HAP-1 (cell line): Measurements from ENCODE around the gene CHRNA10.

ENCODE experiments used
- DNase-seq, 2 experiments: peaks; one replicate each; pipeline ENCODE4 v3.0.0-alpha.2; 2016 to 2020; ENCODE audit warnings: low spot score in 2 of 2
- H3K27me3 ChIP-seq: fragments of 250-450 bp; sonication (Bioruptor Pico); 2 replicates; pipeline ENCODE4 v1.5.1; 2020; ENCODE audit warnings: low read depth, mild to moderate bottlenecking, moderate library complexity
- H3K36me3 ChIP-seq: fragments of 250-450 bp; sonication (Bioruptor Pico); replicated peaks from 2 replicates; pipeline ENCODE4 v1.5.1; 2020; ENCODE audit warnings: mild to moderate bottlenecking
- H3K4me1 ChIP-seq: fragments of 250-450 bp; sonication (Bioruptor Pico); 2 replicates; pipeline ENCODE4 v1.5.1; 2020; ENCODE audit warnings: mild to moderate bottlenecking
- H3K4me3 ChIP-seq: fragments of 250-450 bp; sonication (Bioruptor Pico); 2 replicates; pipeline ENCODE4 v1.5.1; 2020; ENCODE audit warnings: mild to moderate bottlenecking, moderate library complexity
- H3K9me3 ChIP-seq: fragments of 250-450 bp; sonication (Bioruptor Pico); 2 replicates; pipeline ENCODE4 v1.5.1; 2020; ENCODE audit warnings: mild to moderate bottlenecking, moderate library complexity
- in situ Hi-C: fragments of 300-500 bp; cut with MboI; formaldehyde crosslinking; loops from 3 replicates; pipeline ENCODE4 v1.14.3; 2020; ENCODE audit warnings: low sequenced_read_pairs, inconsistent platforms, mixed read lengths

CHRNA10 gene

DNA sequence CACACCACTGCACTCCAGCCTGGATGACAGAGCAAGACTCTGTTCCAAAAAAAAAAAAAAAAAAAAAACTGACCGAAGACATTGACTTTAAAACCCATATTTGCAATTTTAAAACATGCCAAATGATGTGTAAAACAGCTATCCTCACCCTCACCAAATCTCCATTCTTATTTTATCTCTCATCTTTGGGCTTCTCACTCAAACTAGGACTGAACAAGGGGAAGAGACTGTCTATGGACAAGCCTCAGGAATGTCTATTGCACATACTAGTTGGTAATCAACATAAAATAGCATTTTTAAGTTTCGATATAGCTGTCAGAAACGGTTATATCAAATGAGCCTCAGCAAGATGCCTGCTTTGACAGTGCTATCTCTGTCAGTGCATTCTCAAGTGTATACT lies 7.9 kb upstream of the CHRNA10 start:
- Histone ChIP-seq H3K4me1 (no peaks in the 10 kb centered on the region; the same call in 1 of the 2 replicates), H3K36me3 (peaks cover 89% of the 10 kb centered on the region), H3K27me3 (no peaks in the 10 kb centered on the region), H3K4me3 (no peak overlapping the region), H3K9me3 (no peaks in the 10 kb centered on the region)
- in situ Hi-C loops: no loop called here
- no peak for DNase-seq

DNA sequence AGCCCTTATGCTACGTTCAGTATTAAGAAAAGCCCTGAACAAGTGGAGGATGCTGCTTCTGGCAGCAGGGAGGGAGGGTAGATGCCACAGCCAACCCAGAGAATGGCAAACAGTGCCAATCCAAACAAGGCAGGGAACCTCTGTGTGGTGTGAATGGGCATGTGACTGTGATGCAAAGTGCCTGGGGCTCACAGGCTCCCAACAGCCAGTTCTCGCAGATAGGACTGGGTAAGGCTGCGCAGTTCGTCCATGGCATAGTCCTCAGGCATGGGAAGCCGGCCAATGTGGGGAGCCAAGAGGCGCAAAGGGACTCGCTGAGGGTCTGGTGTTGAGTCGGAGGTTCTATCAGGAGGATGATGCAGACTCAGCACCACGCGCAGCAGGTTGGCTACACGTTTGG lies 4.8 kb upstream of the CHRNA10 start:
- no peak for DNase-seq
- H3K27me3 ChIP-seq: no peaks in the 10 kb centered on the region
- no peaks in the 10 kb centered on the region for H3K9me3 ChIP-seq
- no peaks in the 10 kb centered on the region for H3K4me1 ChIP-seq
- peaks cover 84% of the 10 kb centered on the region for H3K36me3 ChIP-seq
- in situ Hi-C loops: no loop called here
- no peak overlapping the region for H3K4me3 ChIP-seq

DNA sequence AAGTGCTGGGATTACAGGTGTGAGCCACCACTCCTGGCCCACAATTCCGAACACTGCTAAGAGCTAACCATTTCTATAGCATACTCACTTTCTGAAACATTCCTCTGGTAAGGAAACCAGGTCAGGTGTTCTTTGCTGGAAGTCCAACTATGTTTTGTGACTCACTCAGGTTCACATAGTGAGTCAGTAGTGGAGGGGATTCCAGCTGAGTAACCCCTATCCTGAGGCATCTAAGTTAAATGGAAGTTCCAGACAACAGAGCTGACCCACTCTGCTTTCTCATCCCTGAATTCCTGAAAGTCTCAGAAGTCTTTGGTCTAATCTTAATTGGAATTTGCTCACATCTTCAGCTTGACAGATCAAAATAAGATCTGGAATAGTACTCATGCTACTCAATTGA lies 3.0 kb upstream of the CHRNA10 start:
- H3K36me3 ChIP-seq: peaks cover 72% of the 10 kb centered on the region
- no peak overlapping the region for H3K4me3 ChIP-seq
- no peaks in the 10 kb centered on the region for H3K9me3 ChIP-seq
- no peak for DNase-seq
- no peaks in the 10 kb centered on the region for H3K4me1 ChIP-seq
- no peaks in the 10 kb centered on the region for H3K27me3 ChIP-seq
- in situ Hi-C loops: no loop called here

DNA sequence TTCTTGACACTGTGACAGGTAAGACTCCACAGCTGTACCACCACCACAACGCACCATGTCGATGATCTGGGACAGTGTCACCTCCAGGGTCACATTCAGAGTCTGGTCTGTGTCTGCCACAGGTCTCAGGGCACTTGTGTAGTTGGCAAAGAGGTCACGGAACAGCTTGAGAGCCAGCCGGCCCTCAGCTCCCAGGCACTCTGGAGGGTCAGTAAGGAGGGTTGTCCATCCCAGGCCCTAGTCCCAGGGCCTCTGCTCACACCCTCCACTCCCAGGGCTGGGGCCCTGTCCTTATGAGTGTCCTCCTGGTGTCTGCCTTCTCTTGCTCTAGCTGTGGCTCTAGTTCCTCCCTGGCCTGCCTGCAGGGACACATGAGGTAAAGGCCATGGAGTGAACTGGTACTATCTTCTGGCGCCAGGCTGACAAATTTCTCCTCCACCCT lies 1.4 kb downstream of the CHRNA10 start:
- Histone ChIP-seq H3K4me1 (no peaks in the 10 kb centered on the region), H3K4me3 (no peak overlapping the region), H3K9me3 (no peaks in the 10 kb centered on the region), H3K36me3 (peaks cover 38% of the 10 kb centered on the region), H3K27me3 (no peaks in the 10 kb centered on the region)
- no peak for DNase-seq
- in situ Hi-C loops: no loop called here

DNA sequence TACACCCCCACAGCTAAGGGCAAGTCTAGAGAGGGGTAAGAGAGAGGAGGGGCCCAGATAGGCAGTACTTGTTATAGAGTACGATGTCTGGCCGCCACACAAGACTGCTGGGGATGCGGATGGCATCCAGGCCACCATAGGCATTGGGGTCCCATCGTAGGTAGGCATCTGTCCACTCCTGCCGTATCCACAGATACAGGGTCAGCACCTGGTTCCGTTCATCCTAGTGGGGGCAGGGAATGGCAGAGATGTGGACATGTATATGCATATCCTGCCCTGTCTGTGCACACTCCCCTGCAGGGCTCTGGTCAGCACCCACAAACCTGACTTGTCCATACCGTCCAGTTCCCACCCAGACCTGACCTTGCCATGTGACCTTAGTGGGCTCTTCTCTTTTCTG lies 2.1 kb downstream of the CHRNA10 start:
- Histone ChIP-seq H3K27me3 (no peaks in the 10 kb centered on the region), H3K9me3 (no peaks in the 10 kb centered on the region), H3K4me3 (no peak overlapping the region), H3K36me3 (peaks cover 31% of the 10 kb centered on the region), H3K4me1 (no peaks in the 10 kb centered on the region)
- DNase-seq: no peak
- in situ Hi-C loops: no loop called here

DNA sequence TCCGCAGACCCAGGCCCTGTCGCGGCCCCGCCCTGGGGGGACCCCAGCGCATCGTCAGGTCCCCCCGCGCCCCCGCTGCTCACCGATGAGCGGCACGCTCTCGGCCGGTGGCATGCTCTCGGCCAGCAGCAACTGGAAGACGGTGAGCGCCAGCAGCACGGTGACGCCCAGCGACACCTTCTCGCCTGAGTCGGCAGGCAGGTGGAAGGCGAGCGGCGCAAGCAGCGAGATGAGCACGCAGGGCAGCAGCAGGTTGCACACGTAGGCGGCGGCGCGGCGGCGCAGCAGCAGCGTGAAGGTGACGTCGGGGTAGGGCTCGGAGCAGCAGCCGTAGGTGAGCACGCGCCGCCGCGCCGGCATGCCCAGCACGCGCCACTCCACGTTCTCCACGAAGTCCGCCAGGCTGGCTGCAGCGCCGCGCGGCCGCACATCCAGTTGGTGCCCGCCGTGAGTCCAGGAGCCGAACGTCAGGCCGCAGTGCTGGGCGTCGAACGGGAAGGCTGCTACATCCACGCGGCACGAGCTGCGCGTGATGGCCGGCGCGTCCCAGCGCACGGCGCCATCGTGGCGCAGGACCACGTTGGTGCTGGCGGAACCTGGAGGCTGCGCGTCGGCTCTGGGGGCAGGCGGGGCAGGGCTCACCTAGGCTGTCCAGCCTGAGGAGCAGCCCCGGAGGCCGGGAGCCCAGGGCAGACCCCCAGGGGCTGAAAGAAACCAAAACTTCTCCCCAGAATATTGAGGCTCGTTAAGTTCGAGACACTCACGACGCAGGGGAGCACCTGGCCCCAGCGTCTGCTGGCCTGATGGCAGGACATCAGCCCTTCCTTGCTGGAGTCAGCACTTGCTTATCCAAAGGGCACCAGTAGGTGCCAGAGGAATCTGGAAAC lies 3.8 kb downstream of the CHRNA10 start:
- Histone ChIP-seq H3K4me1 (no peaks in the 10 kb centered on the region), H3K4me3 (no peak overlapping the region), H3K36me3 (peaks cover 18% of the 10 kb centered on the region), H3K9me3 (no peaks in the 10 kb centered on the region), H3K27me3 (no peaks in the 10 kb centered on the region)
- in situ Hi-C loops: no loop called here
- DNase-seq: no peak

DNA sequence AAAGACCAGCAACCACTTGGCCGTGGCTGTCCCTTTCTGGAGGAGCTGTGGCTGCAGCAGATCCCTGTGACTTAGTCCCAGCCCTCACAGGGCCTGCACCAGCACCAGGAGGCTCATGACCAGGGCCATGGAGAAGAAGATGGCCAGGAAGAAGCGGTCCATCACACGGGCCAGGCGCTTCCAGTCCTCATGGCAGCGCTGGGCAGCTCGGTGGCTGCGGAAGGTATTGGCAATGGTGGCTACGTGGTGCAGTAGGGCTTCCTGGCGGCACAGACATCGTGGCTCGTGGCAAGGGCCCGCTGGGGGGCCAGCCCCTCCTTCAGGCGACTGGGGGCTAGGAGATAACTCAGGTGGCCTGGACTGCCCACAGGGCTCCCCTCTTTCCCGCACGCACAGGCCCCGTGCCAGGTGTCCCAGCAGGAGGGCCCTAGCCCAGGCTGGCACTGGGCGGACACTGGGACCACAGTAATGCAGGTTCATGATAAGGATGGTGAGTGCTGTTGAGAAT lies 5.1 kb downstream of the CHRNA10 start:
- no peak for DNase-seq
- H3K4me1 ChIP-seq: no peaks in the 10 kb centered on the region
- no peaks in the 10 kb centered on the region for H3K9me3 ChIP-seq
- peaks cover 5% of the 10 kb centered on the region for H3K36me3 ChIP-seq
- no peak overlapping the region for H3K4me3 ChIP-seq
- H3K27me3 ChIP-seq: no peaks in the 10 kb centered on the region
- in situ Hi-C loops: no loop called here

DNA sequence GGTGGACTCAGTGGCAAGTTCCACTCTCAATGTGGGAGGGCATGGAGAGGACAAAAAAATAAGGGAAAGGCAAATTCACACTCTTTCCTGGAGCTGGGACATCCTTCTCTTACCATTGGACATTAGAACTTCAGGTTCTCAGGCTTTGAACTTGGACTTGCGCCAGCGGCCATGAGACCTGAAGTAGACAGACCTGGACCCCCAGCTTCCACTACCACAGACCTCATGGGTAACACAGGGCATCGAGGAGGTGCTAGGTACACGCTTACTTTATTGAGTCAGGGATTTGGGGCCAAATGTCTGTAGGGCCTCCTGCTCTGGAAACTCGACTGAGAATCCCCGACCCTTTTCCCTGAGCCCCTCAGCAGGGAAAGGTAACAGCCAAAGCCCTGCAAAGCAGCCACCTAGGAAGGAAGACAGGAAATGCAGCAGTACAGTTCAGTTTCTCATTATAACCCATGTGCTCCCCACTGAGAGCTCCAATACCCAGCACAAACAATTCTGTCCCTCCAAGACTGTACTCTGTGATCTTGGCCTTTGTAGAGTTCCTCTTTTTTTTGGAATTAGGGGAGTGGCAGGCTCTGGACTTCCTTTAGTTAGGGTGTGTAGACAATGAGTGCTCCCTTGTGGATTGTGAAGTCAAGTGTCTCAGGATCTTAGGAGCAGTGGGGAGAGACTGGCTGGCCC lies 5.7 kb downstream of the CHRNA10 start:
- in situ Hi-C loops: no loop called here

DNA sequence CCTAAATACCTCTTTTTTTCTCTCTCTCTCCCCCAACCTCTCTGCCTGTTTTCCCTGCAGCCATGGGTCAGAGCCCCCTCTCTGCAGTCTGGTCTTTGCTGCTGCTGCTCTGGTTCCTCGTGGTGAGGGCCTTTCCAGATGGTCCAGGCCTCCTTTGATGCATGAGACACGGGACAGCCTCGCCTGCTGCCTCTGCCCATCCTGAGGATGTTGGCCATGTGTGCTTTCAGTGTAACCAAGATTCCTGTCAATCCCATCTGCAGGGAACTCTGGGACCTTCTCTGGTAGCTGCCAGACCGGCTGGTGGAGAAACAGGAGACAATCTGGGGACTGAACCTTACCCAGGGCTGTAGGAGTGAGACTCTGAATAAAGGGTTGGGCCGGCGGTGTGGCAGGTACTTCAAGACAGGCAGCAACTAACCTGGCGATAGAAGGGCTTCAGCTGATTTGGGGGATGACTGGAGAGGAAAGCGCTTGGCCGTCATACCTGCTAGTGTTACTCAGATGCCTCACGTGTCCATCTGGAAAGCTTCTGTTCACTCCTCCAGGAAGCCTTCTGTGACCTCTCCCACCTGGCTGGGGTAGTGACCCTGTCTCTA lies 7.1 kb downstream of the CHRNA10 start:
- no peaks in the 10 kb centered on the region for H3K9me3 ChIP-seq
- H3K27me3 ChIP-seq: no peaks in the 10 kb centered on the region
- no peak for DNase-seq
- H3K36me3 ChIP-seq: peaks cover 5% of the 10 kb centered on the region; the same call in 1 of the 2 replicates
- in situ Hi-C loops: no loop called here
- no peaks in the 10 kb centered on the region for H3K4me1 ChIP-seq
- H3K4me3 ChIP-seq: no peak overlapping the region

More for the DNA sequence above, 5.7 kb downstream of the CHRNA10 start:
- Histone ChIP-seq H3K27me3 (no peaks in the 10 kb centered on the region), H3K4me1 (no peaks in the 10 kb centered on the region), H3K36me3 (peaks cover 5% of the 10 kb centered on the region; the same call in 1 of the 2 replicates), H3K9me3 (no peaks in the 10 kb centered on the region), H3K4me3 (no peak overlapping the region)
- no peak for DNase-seq

DNA sequence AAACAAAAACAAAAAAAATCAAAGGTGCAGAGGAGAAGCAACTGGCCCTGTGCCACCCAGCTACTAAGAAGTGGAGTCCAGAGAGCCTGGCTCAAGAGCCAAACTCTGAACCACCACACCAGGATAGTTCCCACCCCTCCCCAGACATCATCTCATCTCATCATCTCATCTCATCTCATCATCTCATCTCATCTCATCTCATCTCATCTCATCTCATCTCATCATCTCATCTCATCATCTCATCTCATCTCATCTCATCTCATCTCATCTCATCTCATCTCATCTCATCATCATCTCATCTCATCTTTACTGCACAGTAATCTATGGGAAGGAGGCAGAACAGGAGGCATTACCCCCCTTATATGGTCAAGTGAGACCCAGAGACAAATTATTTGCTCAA lies 8.3 kb downstream of the CHRNA10 start:
- no peak for DNase-seq
- no peaks in the 10 kb centered on the region for H3K9me3 ChIP-seq
- H3K36me3 ChIP-seq: no peaks in the 10 kb centered on the region; the same call in 1 of the 2 replicates
- in situ Hi-C loops: no loop called here
- H3K4me3 ChIP-seq: no peak overlapping the region
- no peaks in the 10 kb centered on the region for H3K27me3 ChIP-seq
- H3K4me1 ChIP-seq: no peaks in the 10 kb centered on the region

DNA sequence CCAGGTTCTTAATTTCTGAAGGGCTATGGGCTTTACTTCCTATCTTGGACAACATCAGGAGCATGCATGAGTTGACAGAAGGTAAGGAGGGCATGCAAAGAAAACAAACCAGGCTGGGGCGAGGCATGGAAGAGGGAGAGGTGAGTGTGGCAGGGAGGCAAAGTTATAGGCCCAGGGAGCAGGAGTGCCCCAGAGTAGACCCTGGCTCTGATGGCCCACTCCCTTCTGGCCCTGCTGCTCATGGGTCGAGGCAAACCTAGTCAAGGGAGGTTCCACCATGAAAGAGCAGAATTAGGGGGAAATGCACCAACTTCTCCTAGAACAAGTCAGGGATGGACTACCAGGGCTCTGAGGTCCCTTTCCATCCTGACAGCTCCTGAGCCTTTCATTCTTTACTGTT lies 10.2 kb downstream of the CHRNA10 start:
- in situ Hi-C loops: no loop called here
- no peaks in the 10 kb centered on the region for H3K9me3 ChIP-seq
- H3K4me1 ChIP-seq: no peaks in the 10 kb centered on the region
- no peak overlapping the region for H3K4me3 ChIP-seq
- H3K36me3 ChIP-seq: no peaks in the 10 kb centered on the region
- DNase-seq: no peak
- H3K27me3 ChIP-seq: no peaks in the 10 kb centered on the region

DNA sequence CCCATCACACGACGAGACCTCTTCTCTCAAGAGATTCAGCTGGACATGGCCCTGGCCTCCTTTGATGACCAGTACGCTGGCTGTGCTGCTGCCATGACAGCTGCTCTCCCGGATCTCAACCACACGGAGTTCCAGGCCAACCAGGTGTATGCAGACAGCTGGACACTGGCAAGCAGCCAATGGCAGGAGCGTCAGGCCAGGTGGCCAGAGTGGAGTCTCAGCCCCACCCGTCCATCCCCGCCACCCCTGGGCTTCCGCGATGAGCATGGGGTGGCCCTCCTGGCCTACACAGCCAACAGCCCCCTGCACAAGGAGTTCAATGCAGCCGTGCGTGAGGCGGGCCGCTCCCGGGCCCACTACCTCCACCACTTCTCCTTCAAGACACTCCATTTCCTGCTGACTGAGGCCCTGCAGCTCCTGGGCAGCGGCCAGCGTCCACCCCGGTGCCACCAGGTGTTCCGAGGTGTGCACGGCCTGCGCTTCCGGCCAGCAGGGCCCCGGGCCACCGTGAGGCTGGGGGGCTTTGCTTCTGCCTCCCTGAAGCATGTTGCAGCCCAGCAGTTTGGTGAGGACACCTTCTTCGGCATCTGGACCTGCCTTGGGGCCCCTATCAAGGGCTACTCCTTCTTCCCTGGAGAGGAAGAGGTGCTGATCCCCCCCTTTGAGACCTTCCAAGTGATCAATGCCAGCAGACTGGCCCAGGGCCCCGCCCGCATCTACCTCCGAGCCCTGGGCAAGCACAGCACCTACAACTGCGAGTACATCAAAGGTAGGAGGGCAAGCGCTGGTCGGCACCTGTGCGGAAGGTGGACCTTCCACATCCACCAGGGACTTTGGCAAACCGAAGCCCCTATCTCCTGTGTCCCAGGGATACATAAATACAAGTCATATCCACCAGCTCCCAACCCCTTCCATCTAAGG lies 11.3 kb downstream of the CHRNA10 start:
- Histone ChIP-seq H3K4me3 (no peak overlapping the region), H3K9me3 (no peaks in the 10 kb centered on the region), H3K4me1 (no peaks in the 10 kb centered on the region), H3K27me3 (no peaks in the 10 kb centered on the region), H3K36me3 (no peaks in the 10 kb centered on the region)
- in situ Hi-C loops: no loop called here
- DNase-seq: no peak

DNA sequence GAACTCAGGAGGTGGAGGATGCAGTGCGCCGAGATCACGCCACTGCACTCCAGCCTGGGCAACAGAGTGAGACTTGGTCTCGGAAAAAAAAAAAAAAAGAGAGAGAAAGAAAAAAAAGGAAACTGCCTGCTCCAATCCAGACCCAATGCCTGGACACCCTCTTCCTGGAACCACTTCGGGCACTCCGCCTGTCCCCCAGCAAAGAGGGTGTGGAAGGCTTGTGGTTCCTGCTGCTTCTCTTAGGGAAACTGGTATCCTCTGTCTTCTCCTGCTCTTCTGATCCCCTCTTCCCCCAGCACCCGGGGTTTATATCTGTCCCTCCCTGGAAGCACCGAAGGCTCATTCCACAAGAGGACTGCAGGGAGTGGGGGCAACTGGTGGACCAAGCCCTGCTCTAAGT lies 12.9 kb downstream of the CHRNA10 start:
- no peak for DNase-seq
- H3K4me1 ChIP-seq: no peaks in the 10 kb centered on the region
- no peaks in the 10 kb centered on the region for H3K27me3 ChIP-seq
- H3K9me3 ChIP-seq: no peaks in the 10 kb centered on the region
- in situ Hi-C loops: no loop called here
- H3K4me3 ChIP-seq: no peak overlapping the region
- no peaks in the 10 kb centered on the region for H3K36me3 ChIP-seq
